Measurements from ENCODE around the gene USP6NL. TPM values are rescaled to one million over a fixed set of nuclear protein-coding genes. Genes with fewer than 3 reads are reported as not detected.

The USP6NL gene
- total RNA-seq, 4 donors from 2014 or later, result 19.6 to 29.4 (median 25.2) TPM

GRCh38 chr10:11520892-11521291, 90.6 kb downstream of the USP6NL start:
- 88 to 90% methylated on average over 1 of the region's 1 CpG for WGBS, 2 donors
- no peak for DNase-seq (ENCODE audit: low spot score in 2 of 2)
- intact Hi-C loops (cut with DNase I; ENCODE audit: low total_unique reads), result no loop called here
- TF ChIP-seq POLR2A (IDR thresholded peaks at IDR 0.05), result no peak
- TF ChIP-seq, protein P1, sequence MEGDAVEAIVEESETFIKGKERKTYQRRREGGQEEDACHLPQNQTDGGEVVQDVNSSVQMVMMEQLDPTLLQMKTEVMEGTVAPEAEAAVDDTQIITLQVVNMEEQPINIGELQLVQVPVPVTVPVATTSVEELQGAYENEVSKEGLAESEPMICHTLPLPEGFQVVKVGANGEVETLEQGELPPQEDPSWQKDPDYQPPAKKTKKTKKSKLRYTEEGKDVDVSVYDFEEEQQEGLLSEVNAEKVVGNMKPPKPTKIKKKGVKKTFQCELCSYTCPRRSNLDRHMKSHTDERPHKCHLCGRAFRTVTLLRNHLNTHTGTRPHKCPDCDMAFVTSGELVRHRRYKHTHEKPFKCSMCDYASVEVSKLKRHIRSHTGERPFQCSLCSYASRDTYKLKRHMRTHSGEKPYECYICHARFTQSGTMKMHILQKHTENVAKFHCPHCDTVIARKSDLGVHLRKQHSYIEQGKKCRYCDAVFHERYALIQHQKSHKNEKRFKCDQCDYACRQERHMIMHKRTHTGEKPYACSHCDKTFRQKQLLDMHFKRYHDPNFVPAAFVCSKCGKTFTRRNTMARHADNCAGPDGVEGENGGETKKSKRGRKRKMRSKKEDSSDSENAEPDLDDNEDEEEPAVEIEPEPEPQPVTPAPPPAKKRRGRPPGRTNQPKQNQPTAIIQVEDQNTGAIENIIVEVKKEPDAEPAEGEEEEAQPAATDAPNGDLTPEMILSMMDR (IDR thresholded peaks at IDR 0.05), result no peak
- H3K4me3 ChIP-seq (ENCODE audit: low read depth, poor library complexity, severe bottlenecking), result no peak overlapping the region

GRCh38 chr10:11517150-11517549, 94.3 kb downstream of the USP6NL start:
- 93 to 95% methylated on average over 1 of the region's 1 CpG for WGBS, 2 donors
- TF ChIP-seq, protein P1 (IDR thresholded peaks at IDR 0.05), result no peak
- no peak for TF ChIP-seq POLR2A (IDR thresholded peaks at IDR 0.05)
- no peak overlapping the region for H3K4me3 ChIP-seq (ENCODE audit: low read depth, poor library complexity, severe bottlenecking)
- intact Hi-C loops (cut with DNase I; ENCODE audit: low total_unique reads), result loop anchor here (10.0 kb wide), 1 partner anchor 238 kb away; no protein-coding TSS in a partner anchor
- DNase-seq (ENCODE audit: low spot score in 2 of 2), result no peak

DNA sequence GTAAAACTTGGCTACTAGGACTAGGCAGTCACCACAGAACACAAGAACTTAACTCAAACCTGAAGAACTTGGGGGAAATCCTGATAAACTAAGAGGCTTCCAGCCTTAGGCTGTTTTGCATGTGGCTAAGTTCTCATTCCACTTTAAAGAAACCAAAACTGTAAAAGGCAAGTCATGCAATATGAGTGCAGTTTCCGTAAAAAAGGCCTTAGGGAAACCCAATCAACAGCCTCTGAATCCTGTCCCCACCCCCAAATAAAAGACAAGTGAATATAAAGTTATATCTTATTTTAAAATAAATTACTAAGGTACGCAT, 95.1 kb downstream of the USP6NL start:
- intact Hi-C loops (cut with DNase I; ENCODE audit: low total_unique reads), result loop anchor here (10.0 kb wide), 1 partner anchor 238 kb away; no protein-coding TSS in a partner anchor
- TF ChIP-seq POLR2A (IDR thresholded peaks at IDR 0.05), result no peak
- TF ChIP-seq, protein P1 (IDR thresholded peaks at IDR 0.05), result no peak
- DNase-seq (ENCODE audit: low spot score in 2 of 2), result no peak

DNA sequence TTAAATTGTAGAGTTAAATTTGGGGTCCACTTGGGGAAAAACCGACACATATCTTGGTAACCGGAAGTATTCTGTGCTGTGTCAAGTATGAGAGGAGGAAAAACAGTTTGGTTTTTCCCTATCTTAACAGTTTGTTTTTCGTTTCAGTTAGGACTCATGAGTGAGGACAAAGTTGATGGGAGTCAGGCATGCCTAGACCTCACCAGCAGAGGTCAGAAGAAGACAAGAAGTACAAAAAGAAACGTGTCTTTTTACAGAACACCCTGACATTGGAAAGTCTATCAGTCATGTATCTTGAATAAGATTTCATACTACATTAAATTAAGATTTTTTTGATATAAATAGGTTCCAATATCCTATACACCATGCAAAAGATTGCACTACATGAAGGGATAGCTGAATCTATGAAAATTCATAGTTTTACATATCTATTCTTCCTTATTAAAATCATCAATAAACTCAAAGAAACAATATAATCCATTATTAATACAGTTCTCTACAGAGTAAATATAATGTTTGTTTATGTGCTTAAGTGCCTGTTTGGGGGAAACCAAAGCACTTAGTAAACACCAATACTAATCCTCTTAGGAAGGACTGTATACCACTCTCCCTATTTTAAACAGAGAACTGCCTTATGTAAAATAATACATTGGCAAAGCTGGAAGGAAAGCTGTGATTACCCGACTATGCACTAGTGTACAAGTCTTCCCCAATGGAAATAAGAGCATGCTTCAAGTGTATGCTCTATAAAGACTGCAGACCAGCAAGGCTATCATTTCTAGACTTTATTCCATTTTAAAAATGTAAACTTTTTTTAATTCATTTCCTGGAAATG, 95.6 kb downstream of the USP6NL start:
- DNase-seq (ENCODE audit: low spot score in 2 of 2), result peak in 1 of 2 donors; percentile 47
- no peak for TF ChIP-seq POLR2A (IDR thresholded peaks at IDR 0.05)
- TF ChIP-seq, protein P1 (IDR thresholded peaks at IDR 0.05), result peak in 1 of 3 donors; percentile 57
- no peak overlapping the region for H3K4me3 ChIP-seq (ENCODE audit: low read depth, poor library complexity, severe bottlenecking)
- intact Hi-C loops (cut with DNase I; ENCODE audit: low total_unique reads), result loop anchor here (10.0 kb wide), 1 partner anchor 239 kb away; no protein-coding TSS in a partner anchor
- 19 to 21% methylated on average over 5 of the region's 5 CpGs for WGBS, 2 donors

More for the DNA sequence above, 95.1 kb downstream of the USP6NL start:
- H3K4me3 ChIP-seq (ENCODE audit: low read depth, poor library complexity, severe bottlenecking), result no peak overlapping the region
- WGBS, 2 donors, result 82 to 86% methylated on average over 2 of the region's 2 CpGs

GRCh38 chr10:11513727-11514126, 97.7 kb downstream of the USP6NL start:
- no peak overlapping the region for H3K4me3 ChIP-seq (ENCODE audit: low read depth, poor library complexity, severe bottlenecking)
- DNase-seq (ENCODE audit: low spot score in 2 of 2), result no peak
- intact Hi-C loops (cut with DNase I; ENCODE audit: low total_unique reads), result loop anchor here (10.0 kb wide), 1 partner anchor 241 kb away; no protein-coding TSS in a partner anchor
- WGBS, 2 donors, result 92 to 94% methylated on average over 4 of the region's 4 CpGs
- TF ChIP-seq, protein P1 (IDR thresholded peaks at IDR 0.05), result no peak
- TF ChIP-seq POLR2A (IDR thresholded peaks at IDR 0.05), result no peak

Data from lower leg skin (tissue), 4 donors.